Activated B cell treated with CpG ODN at 0.5 μM for 24 hours (primary cell): Measurements from ENCODE around the gene CACNA1B. TPM values are rescaled to one million over a fixed set of nuclear protein-coding genes. Genes with fewer than 3 reads are reported as not detected.

Source experiments
- ATAC-seq: fragments of 200-7000 bp; cut with Tn5 transposase; one replicate; pipeline ENCODE4 v1.10.0; 2021; ENCODE audit warnings: low read depth, mild to moderate bottlenecking, moderate library complexity
- CTCF ChIA-PET: fragments of 350-600 bp; sonication (Branson Sonifier 250); formaldehyde crosslinking; loops from one replicate; lab custom pipeline; 2021; ENCODE audit warnings: antibody characterized with exemption; lab: Charles Lee
- POLR2A ChIA-PET: fragments of 350-600 bp; sonication (Branson Sonifier 250); formaldehyde crosslinking; loops from one replicate; lab custom pipeline; 2021; ENCODE audit warnings: antibody characterized with exemption; lab: Charles Lee
- DNase-seq: peaks from one replicate; pipeline ENCODE4 v3.0.0; 2022
- H3K27ac Mint-ChIP-seq: one replicate; pipeline ENCODE4 v1.8.0; 2020; ENCODE audit warnings: mixed read lengths
- H3K27me3 Mint-ChIP-seq: one replicate; pipeline ENCODE4 v1.8.0; 2021; ENCODE audit warnings: mixed read lengths
- H3K36me3 Mint-ChIP-seq: one replicate; pipeline ENCODE4 v1.8.0; 2021; ENCODE audit warnings: low read depth, mixed read lengths
- H3K4me1 Mint-ChIP-seq: one replicate; pipeline ENCODE4 v1.8.0; 2021; ENCODE audit warnings: mixed read lengths
- H3K4me3 Mint-ChIP-seq: one replicate; pipeline ENCODE4 v1.8.0; 2020; ENCODE audit warnings: mild to moderate bottlenecking, mixed read lengths
- H3K9me3 Mint-ChIP-seq: one replicate; pipeline ENCODE4 v1.8.0; 2020; ENCODE audit warnings: mixed read lengths
- CTCF ChIP-seq: fragments of 200-600 bp; IDR thresholded peaks from one replicate; pipeline ENCODE4 v1.8.0; 2022; ENCODE audit warnings: antibody characterized with exemption, mild to moderate bottlenecking
- intact Hi-C: fragments of 100-400 bp; cut with micrococcal nuclease; formaldehyde crosslinking; loops from one replicate; pipeline ENCODE4 v1.15.1; 2024
- total RNA-seq: library from RNA; stranded (reverse); gene quantifications from 2 replicates; pipeline ENCODE4 v1.2.3, GENCODE V29; 2022

CACNA1B gene
- total RNA-seq, 1 donor from 2014 or later, result 1.5 TPM

GRCh38 chr9:138073808-138074207, 196.2 kb downstream of the CACNA1B start:
- no peak for ATAC-seq
- peak; percentile 5 for DNase-seq
- intact Hi-C loops, result no loop called here
- H3K4me1 Mint-ChIP-seq, result no peaks in the 10 kb centered on the region
- H3K27ac Mint-ChIP-seq, result no peak overlapping the region
- H3K9me3 Mint-ChIP-seq, result no peaks in the 10 kb centered on the region
- no peak for TF ChIP-seq CTCF
- H3K36me3 Mint-ChIP-seq, result no peaks in the 10 kb centered on the region
- ChIA-PET CTCF (no interaction called here), POLR2A (no interaction called here)
- H3K27me3 Mint-ChIP-seq, result peaks cover 25% of the 10 kb centered on the region
- no peak overlapping the region for H3K4me3 Mint-ChIP-seq

GRCh38 chr9:138074516-138074915, 196.9 kb downstream of the CACNA1B start:
- no peaks in the 10 kb centered on the region for H3K9me3 Mint-ChIP-seq
- TF ChIP-seq CTCF, result no peak
- CTCF ChIA-PET, result no interaction called here
- no peak overlapping the region for H3K4me3 Mint-ChIP-seq
- POLR2A ChIA-PET, result no interaction called here
- intact Hi-C loops, result no loop called here
- no peaks in the 10 kb centered on the region for H3K4me1 Mint-ChIP-seq
- no peaks in the 10 kb centered on the region for H3K36me3 Mint-ChIP-seq
- ATAC-seq (no peak), DNase-seq (peak; percentile 2)
- no peak overlapping the region for H3K27ac Mint-ChIP-seq
- peaks cover 27% of the 10 kb centered on the region for H3K27me3 Mint-ChIP-seq

- ChIA-PET POLR2A (no interaction called here), CTCF (no interaction called here)
- DNase-seq, result peak; percentile 1
- Mint-ChIP-seq H3K4me3 (no peak overlapping the region), H3K9me3 (no peaks in the 10 kb centered on the region), H3K27ac (no peak overlapping the region), H3K27me3 (peaks cover 31% of the 10 kb centered on the region), H3K36me3 (no peaks in the 10 kb centered on the region), H3K4me1 (no peaks in the 10 kb centered on the region)
- intact Hi-C loops, result no loop called here
- no peak for ATAC-seq
- no peak for TF ChIP-seq CTCF
Measured at GRCh38 chr9:138075496-138075895, 197.9 kb downstream of the CACNA1B start.

GRCh38 chr9:138075961-138076649, 198.5 kb downstream of the CACNA1B start:
- no peak overlapping the region for H3K27ac Mint-ChIP-seq
- intact Hi-C loops, result no loop called here
- no peaks in the 10 kb centered on the region for H3K4me1 Mint-ChIP-seq
- CTCF ChIA-PET, result no interaction called here
- no peaks in the 10 kb centered on the region for H3K36me3 Mint-ChIP-seq
- H3K4me3 Mint-ChIP-seq, result no peak overlapping the region
- H3K27me3 Mint-ChIP-seq, result peaks cover 35% of the 10 kb centered on the region
- TF ChIP-seq CTCF, result no peak
- POLR2A ChIA-PET, result no interaction called here
- DNase-seq (peak; percentile 2), ATAC-seq (no peak)
- no peaks in the 10 kb centered on the region for H3K9me3 Mint-ChIP-seq

GRCh38 chr9:138076650-138077009, 199.0 kb downstream of the CACNA1B start:
- ChIA-PET POLR2A (no interaction called here), CTCF (no interaction called here)
- Mint-ChIP-seq H3K36me3 (no peaks in the 10 kb centered on the region), H3K27me3 (peaks cover 37% of the 10 kb centered on the region), H3K4me1 (no peaks in the 10 kb centered on the region), H3K4me3 (no peak overlapping the region), H3K9me3 (no peaks in the 10 kb centered on the region), H3K27ac (no peak overlapping the region)
- ATAC-seq (no peak), DNase-seq (no peak)
- no peak for TF ChIP-seq CTCF
- intact Hi-C loops, result no loop called here
